GM21825 (cell line): ENCODE results near the gene NAV2.
A peak's percentile ranks its signal among the peaks of the same experiment; 100 is the strongest.
"Not testable (repeated sequence)": the region's sequence is repeated elsewhere in the genome, so short reads cannot be mapped to it uniquely, and the experiment has no call there.

Experiments used
- ATAC-seq: cut with Tn5 transposase; IDR thresholded peaks from one replicate; pipeline ENCODE4 v1.9.1; 2021; ENCODE audit warnings: mild to moderate bottlenecking, moderate library complexity; ENCODE audit not compliant: unreplicated experiment

The NAV2 gene

DNA sequence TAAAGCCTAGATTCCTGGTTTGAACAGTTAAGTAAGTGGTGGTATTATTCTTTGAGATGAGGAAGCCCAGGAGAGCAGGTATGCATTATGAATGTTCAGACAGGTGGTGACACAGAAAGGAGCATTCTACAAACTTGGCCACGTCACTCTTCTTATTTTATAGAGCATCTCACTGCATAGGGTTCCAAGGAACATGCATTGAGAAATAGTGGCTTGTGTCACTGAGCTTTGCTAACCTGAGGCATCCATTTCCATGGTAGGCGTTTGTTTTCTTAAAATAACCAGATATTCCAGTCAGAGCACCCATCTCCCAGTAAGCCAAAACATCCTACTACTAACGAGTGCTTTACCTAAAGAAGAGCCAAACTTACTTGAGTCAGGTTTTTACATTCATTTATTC lies 169.7 kb downstream of the NAV2 start:
- no peak for ATAC-seq

DNA sequence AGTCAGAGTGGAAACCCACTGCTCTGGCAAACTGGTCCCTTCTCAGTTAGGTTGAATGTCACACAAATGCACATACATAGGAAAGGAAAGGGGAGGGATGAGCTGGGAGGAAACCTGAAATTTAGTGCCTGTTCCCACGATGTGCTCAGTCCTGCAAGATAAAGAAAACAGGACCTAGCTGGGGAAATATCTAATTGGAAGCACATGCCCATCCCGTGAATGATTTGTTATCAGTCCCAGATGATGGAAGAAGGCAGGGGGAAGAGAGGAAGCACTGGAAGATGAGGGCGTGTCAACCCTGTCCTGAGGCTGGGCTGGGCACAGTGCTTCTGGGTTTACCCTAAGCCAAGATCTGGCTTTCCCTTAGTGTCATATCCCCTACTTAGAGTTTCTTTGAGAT lies 173.9 kb downstream of the NAV2 start:
- ATAC-seq, result no peak

DNA sequence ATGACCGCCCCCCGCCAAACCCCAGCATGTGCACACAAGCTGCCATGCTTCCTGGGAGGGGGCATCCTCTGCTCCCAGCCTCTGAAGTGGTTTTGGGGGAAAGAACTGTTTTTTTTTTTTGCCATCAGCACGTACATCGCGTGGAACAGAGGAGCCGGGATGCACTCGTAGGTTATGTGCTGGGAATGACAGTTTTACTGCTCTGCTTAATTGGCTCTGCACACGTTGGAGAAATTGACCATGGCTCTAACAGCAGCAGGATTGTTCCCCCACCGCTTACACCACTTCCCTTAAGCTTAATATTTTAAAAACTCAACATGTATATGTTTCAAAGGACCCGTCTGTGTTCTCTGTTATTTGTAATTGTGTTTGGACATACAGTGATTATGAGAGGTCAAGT lies 175.2 kb downstream of the NAV2 start:
- ATAC-seq, result no peak

DNA sequence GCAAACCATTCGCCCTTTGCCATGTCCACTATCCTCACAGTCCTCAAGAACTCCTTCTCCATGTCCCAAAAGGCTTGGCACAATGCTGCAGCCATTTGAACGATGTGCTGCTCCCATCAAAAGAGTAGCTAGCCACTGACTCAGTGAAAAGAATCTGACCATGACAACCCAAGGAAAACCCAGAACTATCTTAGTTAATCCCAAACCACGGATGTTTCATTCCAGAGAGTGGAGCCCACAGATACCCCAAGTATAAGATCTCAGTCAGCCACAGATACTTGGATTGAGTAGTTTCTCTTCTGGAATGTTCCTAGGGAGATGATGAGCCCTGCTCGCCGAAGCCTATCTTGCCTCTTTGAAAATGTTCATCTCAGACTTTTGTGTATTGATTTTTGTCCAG lies 176.9 kb downstream of the NAV2 start:
- ATAC-seq, result no peak

DNA sequence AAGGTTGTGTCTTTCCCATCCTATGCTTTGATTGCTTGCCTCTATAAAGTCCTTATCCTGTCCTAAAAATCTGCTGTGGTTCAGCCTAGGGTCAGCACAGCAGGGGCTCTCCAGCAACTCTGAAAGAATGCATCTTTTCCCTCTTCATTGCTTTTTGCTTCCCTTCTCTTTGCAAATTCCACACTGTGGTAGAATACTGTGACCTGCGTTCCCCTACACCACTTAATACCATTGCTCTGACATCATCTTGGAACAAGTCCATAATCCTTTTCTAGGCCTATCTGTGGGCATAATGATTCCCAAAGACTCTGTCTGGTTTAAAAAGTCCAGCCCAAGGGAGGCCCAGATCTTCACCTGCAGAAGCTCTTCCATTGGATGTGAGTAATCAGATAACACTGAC lies 177.7 kb downstream of the NAV2 start:
- ATAC-seq, result no peak

DNA sequence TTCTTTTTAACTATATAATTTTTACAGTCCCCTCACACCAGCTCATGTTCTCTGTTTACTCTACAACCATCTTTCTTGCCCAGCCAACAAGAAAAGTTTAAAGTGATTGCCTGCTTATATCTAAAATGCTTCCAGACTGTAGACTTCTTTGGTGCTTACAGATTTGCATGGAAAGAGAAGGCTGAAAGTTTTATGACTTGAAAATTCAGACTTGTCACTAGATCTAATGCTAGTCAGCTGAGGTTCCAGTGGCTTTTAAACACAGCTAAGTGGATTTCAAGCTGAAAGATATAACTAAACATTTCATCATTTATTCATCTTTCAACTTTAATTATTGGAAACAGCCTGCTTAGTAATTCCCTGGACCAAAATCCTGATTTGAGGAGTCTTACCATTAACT lies 178.4 kb downstream of the NAV2 start:
- no peak for ATAC-seq

DNA sequence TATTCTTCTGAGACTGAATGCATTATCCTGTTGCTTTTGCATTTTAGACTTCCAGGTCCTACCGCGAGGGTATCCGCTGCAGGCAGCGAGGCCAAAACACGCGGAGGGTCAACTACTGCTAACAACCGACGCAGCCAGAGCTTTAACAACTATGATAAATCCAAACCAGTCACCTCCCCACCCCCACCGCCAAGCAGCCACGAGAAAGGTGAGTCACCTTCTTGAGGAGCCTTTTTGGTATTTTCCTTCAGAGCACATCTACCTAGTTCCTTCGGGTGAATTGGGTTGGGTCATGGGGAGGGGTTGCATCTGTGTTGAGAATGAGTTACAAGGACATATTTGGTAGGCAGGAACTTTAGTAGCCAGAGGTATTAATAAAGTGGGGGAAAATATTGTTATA lies 179.8 kb downstream of the NAV2 start:
- no peak for ATAC-seq

DNA sequence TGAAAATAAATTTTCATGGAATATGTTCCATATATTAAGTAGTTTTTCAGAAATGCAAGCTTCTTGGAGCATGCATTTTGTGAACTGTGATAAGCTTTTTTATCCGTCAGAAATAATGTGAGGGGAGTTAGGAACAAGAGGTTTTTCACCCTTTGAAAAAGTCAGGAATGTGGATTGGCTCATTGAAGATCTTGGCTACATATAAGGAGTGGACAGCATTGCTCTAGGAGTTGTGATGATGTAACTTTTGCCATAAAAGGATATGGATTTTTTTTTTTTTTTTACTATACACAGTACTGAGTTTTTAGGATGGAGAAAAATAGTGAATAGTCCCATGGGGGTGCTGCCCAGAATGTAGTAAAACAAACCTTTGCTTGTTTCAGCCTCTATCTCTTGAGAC lies 180.2 kb downstream of the NAV2 start:
- no peak for ATAC-seq

DNA sequence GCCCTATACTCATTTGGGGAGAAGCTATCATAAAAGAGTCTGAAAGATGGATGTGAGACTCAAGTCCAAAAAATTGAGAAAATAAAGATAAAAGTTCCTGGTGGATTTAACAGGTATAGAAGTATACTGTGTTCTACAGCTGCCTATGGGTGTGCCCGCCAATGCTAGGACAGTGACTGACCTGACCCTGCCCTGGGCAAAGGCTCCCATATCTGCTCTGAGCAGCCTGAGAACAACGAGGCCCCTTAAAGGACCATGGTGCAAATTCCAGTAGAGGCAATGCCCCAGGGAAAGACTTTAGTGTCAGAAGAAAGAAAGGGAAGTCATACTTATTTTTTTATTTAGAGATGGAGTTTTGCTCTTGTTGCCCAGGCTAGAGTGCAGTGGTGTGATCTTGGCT lies 181.8 kb downstream of the NAV2 start:
- ATAC-seq, result no peak

DNA sequence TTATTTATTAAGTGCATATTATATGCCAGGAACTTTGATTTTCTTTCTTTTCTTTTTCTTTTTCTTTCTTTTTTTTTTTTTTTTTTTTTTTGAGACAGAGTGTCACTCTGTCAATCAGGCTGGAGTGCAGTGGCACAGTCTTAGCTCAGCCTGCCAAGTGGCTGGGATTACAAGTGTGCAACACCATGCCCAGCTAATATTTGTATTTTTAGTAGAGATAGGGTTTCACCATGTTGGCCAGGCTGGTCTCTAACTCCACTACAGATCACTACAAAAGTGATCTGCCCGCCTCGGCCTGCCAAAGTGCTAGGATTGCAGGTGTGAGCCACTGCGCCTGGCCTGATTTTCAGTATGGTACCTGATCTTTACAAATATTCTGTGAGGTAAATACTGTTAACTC lies 182.4 kb downstream of the NAV2 start:
- not testable (repeated sequence) for ATAC-seq

DNA sequence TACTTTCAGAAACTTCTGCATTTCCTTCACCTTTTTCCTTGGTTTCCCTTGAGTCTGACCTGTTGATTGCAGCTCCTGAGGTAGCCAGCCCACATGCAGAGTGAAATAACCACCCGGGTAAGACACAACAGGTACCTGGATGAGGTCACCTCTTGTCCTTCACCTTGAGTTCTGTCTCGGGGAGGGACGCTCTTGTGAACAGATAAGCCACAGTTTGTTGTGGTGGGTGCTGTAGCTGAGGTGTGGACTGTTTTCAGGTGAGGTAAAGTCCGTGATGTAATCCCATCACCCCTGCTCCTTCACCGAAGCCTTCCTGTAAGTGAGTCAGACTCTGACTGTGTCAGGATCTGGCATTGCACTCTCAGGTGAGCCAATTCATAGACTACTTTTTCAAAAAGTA lies 183.1 kb downstream of the NAV2 start:
- ATAC-seq, result no peak

DNA sequence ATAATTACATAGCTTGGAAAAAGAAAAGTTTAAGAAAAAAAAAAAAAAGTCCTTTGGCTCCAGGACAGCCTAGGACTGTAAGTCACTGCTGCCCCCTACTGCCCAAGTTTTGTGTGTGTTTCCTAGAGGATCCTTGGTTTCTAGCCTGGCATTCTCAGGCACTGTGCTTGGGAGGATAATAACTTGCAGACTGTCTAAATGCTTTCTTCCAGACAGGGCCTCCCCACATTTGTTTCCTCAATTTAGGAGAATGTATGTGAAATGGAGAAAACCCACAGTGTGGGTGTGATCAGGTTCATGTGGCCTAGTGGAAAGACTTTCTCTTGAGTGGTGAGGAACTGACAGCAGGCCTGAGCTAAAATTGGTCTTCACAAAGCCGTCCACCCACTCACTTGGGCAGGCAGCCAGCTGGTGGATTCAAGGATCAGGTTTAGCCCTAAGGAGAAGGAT lies 191.0 kb downstream of the NAV2 start:
- peak; percentile 64 for ATAC-seq

DNA sequence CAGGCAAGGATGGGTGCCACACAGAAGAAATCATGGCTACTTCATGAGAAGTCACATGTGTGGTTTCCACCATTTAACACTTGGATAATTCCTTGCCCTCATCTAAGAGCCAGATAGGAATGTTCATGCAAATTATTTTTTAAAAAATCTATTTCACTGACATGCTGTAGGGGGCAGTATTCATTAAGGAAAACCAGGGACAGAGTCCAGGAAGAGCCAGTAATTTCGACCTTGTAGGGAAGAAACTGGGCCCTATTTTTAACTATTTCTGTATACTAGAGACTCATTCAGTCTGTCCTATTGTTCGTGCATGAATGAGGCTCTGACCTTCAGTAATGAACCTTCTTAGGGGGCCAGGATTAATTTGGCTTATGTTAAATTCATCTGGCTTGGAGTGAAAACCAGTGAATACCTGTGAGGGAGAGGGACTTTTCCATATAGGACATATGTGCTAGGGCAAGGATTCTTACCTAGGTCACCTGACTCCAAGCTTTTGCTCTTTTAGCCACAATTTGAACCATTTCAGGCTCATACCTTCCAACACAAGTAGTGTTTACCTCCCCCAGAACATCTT lies 192.7 kb downstream of the NAV2 start:
- ATAC-seq, result no peak

DNA sequence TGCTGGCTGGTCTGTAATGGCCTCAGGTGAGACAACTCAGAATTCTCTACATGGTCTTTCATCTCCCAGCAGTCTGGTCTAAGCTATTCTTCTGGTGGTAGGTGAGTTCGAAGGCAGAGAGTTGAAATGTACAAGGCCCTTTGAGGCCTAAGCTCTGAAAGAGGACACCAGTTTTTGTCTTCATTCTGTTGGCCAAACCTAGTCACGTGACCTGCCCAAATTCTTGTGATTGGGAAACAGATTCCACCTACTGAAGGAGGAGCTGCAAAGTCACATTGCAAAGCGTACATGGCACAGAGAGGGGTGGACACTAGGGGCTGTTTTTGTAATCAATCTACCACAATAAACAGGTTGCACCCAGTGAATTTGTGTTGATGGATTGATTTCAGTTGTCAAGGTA lies 193.5 kb downstream of the NAV2 start:
- no peak for ATAC-seq

DNA sequence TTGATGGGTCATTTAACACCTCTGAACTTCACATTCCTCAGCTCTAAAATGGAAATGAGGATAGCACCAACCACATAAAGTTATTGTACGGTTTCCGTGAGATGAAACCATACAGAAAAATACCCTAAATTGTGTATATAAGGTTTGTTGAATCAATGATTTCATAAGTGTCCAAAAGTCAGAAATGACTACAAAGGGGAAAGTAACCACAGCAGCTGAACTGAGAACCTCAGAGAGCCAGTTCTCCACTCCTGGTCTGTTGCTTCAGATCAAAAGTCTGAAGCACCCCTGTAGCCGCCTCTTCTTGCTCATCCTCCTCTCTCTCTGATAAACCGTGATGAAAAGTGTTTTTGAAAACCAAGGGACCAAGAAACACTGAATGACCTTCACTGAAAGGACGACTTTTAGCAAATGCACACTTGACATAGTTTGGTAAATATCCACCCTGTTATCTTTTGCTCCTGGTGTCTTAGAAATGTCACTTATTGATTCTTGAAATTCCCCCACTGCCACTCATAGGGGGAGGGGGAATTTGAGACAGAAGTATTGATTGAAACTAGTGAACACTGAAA lies 194.5 kb downstream of the NAV2 start:
- ATAC-seq, result no peak

DNA sequence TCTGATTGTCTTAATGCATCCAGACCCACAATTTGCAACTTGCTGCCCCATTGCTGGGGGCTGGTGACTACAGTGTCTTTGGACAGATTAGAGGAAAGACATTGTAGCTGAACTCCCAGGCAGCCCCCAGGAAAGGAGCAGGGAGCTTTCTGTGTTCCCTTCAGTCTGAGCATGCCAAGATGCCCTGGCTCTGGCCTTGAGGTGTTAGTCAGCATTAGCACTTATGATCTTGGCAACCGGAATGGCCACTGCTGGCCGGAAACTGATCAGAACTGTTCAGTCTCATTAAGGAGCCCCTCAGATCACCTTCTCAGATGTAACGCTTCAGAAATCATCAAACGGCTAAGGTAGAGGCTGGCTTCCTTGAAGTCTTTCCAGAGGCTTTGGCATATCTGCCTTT lies 195.2 kb downstream of the NAV2 start:
- ATAC-seq, result no peak

DNA sequence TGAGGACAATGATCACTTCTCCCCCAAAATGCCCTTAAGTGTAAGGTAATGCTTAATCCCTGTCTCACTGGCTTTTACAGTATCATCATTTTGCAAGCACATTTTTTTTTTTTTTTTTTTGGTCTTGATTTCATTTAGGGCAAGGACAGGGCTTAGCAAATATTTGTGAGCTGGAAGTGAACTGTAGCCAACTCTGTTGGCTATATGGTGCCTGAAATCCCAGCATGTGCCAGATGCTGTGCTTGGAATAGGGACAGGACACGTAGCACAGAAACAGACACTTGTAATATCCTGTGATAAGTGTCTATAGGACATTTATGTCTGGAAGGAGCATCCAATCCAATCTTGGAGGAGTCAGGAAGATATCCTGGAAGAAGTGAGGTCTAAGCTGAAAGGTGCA lies 198.3 kb downstream of the NAV2 start:
- no peak for ATAC-seq

DNA sequence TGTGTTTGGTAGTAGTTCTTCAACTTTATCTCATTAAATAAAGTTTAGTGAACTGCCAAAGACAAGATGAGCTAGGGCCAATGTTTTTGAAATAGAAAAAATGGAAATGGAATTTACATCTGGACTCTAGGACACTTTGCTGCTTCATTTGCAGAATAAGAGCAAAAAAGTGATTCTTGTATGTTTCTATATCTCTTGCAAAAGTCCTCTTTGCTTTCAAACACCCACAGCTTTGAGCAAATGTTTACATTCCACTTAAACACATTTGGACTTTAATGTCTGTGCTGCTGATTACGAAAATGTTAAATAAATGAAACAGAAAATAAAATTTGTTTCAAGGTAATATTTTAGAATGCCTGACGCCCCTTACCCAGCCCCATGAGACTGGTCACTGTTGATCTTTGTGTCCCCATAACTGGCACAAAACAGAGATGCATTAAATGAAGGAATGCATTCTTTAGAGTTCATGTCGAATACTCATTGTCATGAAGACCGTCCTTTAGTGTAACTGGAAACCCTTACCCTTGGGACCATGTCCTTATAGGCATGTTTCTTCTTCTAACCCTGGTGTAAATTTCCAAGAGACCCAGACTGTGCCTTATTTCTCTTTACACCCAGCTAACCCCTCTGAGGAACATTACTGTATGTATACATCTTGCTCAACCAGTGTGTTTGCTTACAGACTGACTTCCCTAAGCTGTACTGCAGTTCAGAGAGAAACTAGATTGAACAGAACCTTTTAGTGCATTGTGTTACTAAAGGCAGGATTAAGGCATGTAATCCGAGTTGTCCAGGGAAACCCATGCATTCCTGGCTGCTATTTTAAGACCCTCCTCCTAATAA lies 199.7 kb downstream of the NAV2 start:
- ATAC-seq, result no peak

DNA sequence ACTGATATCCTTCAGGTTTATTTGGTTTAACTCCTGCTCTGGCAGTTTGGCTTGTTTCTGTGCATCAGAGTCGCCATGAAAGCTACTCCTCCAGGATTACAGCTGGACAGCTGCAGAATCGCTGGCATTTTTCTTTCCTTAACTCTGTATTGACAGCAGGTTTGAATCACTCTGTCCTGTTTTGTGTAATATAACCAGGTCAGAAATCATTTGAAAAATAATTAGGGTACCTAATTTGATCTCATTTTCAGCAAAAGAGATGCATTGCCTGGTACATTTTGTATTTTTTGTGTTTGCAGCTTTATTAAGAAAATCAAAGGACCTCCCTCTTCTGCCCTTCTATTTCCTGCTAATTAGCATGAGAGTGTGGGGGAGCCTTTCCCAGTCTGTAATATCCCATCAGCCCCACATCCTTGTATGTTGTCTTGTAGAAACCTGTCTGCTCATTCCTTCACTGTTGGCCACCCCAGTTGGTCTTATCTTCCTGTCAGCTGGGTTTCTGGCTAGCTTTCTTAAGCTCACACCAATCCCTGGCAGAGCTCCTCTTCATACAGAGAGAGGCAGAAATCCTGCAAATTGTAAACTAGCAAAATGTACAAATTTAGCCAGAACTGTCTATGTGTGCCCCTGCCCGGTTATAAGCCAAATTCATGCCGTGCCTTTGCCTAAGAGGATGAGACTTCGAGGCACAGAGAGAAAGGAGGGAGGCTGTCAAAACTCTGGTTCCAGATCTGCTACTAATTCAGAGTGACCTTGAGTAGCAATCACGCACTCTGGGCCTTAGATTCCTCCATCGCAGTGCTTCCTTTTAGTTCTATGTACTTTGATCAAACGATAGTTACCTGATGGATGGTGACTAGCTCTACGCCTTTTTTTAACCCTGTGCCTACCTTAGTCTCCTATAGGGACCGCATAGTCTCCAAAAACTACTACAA lies 200.6 kb downstream of the NAV2 start:
- ATAC-seq, result no peak

DNA sequence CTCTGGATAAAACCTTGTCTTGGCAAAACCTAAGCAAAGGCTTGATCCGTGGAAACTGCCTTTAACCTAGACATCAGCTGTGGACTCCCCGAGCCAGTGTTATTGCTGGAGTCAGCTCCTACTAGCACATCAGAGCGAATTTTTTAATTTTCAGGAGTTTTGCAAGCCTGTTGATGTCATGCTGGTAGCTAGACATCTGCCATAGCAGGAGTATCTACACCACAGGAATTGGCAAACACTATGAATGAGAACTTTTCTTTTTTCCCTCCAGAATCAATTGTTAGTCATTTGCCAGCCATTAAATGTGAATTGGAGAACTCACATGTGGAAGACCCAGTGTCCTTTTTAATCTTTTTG lies 201.2 kb downstream of the NAV2 start:
- no peak for ATAC-seq

DNA sequence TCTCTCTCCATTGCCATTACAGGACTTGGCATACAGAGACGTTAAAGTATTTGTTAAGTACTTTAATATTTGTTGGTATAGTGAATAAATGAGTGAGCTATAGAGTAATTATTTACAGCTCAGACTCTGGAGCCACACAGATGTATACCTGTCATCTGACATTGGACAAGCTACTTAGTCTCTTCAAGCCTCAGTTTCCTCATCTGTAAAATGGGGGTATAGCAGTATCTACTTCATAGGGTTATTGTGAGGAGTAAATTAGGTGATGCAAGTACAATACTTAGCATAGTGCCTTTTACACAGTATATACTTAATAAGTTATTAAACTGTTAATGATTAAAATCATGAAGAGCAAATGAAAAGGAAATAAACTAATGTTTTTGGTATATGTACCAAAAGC lies 203.2 kb downstream of the NAV2 start:
- ATAC-seq, result no peak
